ENCODE results near the gene PTK6. TPM values are rescaled to one million over a fixed set of nuclear protein-coding genes. Genes with fewer than 3 reads are reported as not detected.

The PTK6 gene
- total RNA-seq, 1 experiment from 2014 or later, result 6.7 TPM

GRCh38 chr20:63585616-63586565 lies 48.7 kb upstream of the PTK6 start:
- Histone ChIP-seq H3K27ac (ENCODE audit: low read depth, low read length) (no peak overlapping the region), H3K36me3 (ENCODE audit: control insufficient read depth in 1 of 2, insufficient read depth in 2 of 2, low read length in 2 of 2) (no peaks in the 10 kb centered on the region), H3K79me2 (ENCODE audit: insufficient read depth, low read length) (no peaks in the 10 kb centered on the region), H3K9ac (ENCODE audit: low read length) (no peak overlapping the region), H3K4me1 (ENCODE audit: control insufficient read depth in 1 of 2, insufficient read depth in 2 of 2, low read length in 2 of 2) (peaks cover 0 to 3% of the 10 kb centered on the region in 2 experiments; a peak in 1 of 4 replicates), H2AFZ (ENCODE audit: low read depth, low read length, poor library complexity, severe bottlenecking) (no peak overlapping the region), H3K9me3 (ENCODE audit: control insufficient read depth in 1 of 2, insufficient read depth in 1 of 2, low read depth in 1 of 2, low read length in 2 of 2) (no peaks in the 10 kb centered on the region), H3K27me3 (ENCODE audit: insufficient read depth, low read length) (no peaks in the 10 kb centered on the region), H3K4me2 (ENCODE audit: low read length) (no peak overlapping the region), H3K9me2 (ENCODE audit: insufficient read depth) (no peaks in the 10 kb centered on the region), H4K20me1 (ENCODE audit: insufficient read depth) (no peaks in the 10 kb centered on the region), H3K4me3 (replicated peaks in 1 of 2; ENCODE audit: low read depth in 1 of 2, low read length in 2 of 2) (no peak overlapping the region)
- no peak for DNase-seq (ENCODE audit: low read depth, low spot score)
- ChIA-PET CTCF (no interaction called here), RAD21 (ENCODE audit: low non-redundant PET in 1 of 2, low total read pairs in 2 of 2, uncharacterized antibody in 2 of 2, unreplicated experiment in 2 of 2) (no interaction called here), POLR2A (no interaction called here)
- intact Hi-C loops (cut with micrococcal nuclease), result no loop called here
- BruUV-seq (replicated peaks), result no TSS peak
- no peak for ATAC-seq
- TF ChIP-seq SIN3A (IDR thresholded peaks at IDR 0.05; ENCODE audit: low read depth), result no peak
- TF ChIP-seq ELF1 (IDR thresholded peaks at IDR 0.05; ENCODE audit: borderline replicate concordance, low read depth), result no peak
- TF ChIP-seq ZNF274 (IDR thresholded peaks at IDR 0.05; ENCODE audit: low read depth, low read length), result no peak
- no peak for TF ChIP-seq POLR2A (IDR thresholded peaks at IDR 0.05; ENCODE audit: borderline replicate concordance, extremely low read depth, insufficient read depth, insufficient read length)
- no peak for TF ChIP-seq MAX (IDR thresholded peaks at IDR 0.05)
- TF ChIP-seq CEBPB (IDR thresholded peaks at IDR 0.05; ENCODE audit: low read depth), result no peak

- POLR2A ChIA-PET, result interaction anchor here (0.6 to 0.7 kb wide), 2 partner anchors 8 to 44 kb away, joined by 3 read pairs; partner anchors contain the start of gene HELZ2
- RAD21 ChIA-PET (ENCODE audit: low non-redundant PET in 1 of 2, low total read pairs in 2 of 2, uncharacterized antibody in 2 of 2, unreplicated experiment in 2 of 2), result no interaction called here
- H3K4me2 ChIP-seq (ENCODE audit: low read length), result no peak overlapping the region
- H3K27me3 ChIP-seq (ENCODE audit: insufficient read depth, low read length), result no peaks in the 10 kb centered on the region
- ATAC-seq, result no peak
- peaks cover 0 to 8% of the 10 kb centered on the region in 2 experiments; a peak in 1 of 4 replicates for H3K4me1 ChIP-seq (ENCODE audit: control insufficient read depth in 1 of 2, insufficient read depth in 2 of 2, low read length in 2 of 2)
- no peaks in the 10 kb centered on the region for H4K20me1 ChIP-seq (ENCODE audit: insufficient read depth)
- H3K27ac ChIP-seq (ENCODE audit: low read depth, low read length), result no peak overlapping the region
- no peak for DNase-seq (ENCODE audit: low read depth, low spot score)
- H3K9ac ChIP-seq (ENCODE audit: low read length), result no peak overlapping the region
- no peaks in the 10 kb centered on the region for H3K36me3 ChIP-seq (ENCODE audit: control insufficient read depth in 1 of 2, insufficient read depth in 2 of 2, low read length in 2 of 2)
- no peaks in the 10 kb centered on the region for H3K79me2 ChIP-seq (ENCODE audit: insufficient read depth, low read length)
- H3K9me3 ChIP-seq (ENCODE audit: control insufficient read depth in 1 of 2, insufficient read depth in 1 of 2, low read depth in 1 of 2, low read length in 2 of 2), result no peaks in the 10 kb centered on the region
- H2AFZ ChIP-seq (ENCODE audit: low read depth, low read length, poor library complexity, severe bottlenecking), result no peak overlapping the region
- no TSS peak for BruUV-seq (replicated peaks)
- no peak overlapping the region for H3K4me3 ChIP-seq (replicated peaks in 1 of 2; ENCODE audit: low read depth in 1 of 2, low read length in 2 of 2)
- H3K9me2 ChIP-seq (ENCODE audit: insufficient read depth), result no peaks in the 10 kb centered on the region
- CTCF ChIA-PET, result interaction anchor here (1.4 kb wide), 1 partner anchor 9 kb away, joined by 3 read pairs; no protein-coding TSS in a partner anchor
- intact Hi-C loops (cut with micrococcal nuclease), result loop anchor here (5.0 kb wide), 1 partner anchor 115 kb away; the partner anchor contains the start of gene TNFRSF6B
- TF ChIP-seq EGR1 (IDR thresholded peaks at IDR 0.05; ENCODE audit: low read depth), result no peak
- no peak for TF ChIP-seq CEBPB (IDR thresholded peaks at IDR 0.05; ENCODE audit: low read depth)
- no peak for TF ChIP-seq YY1 (IDR thresholded peaks at IDR 0.05; ENCODE audit: extremely low read depth, insufficient replicate concordance, low read depth, low read length)
- no peak for TF ChIP-seq RAD21 (IDR thresholded peaks at IDR 0.05; ENCODE audit: low read depth)
- TF ChIP-seq TCF7L2 (IDR thresholded peaks at IDR 0.05; ENCODE audit: borderline replicate concordance, extremely low read depth, insufficient read depth, insufficient read length), result no peak
- TF ChIP-seq REST (IDR thresholded peaks at IDR 0.05; ENCODE audit: low read depth), result no peak
- no peak for TF ChIP-seq ELF1 (IDR thresholded peaks at IDR 0.05; ENCODE audit: borderline replicate concordance, low read depth)
- no peak for TF ChIP-seq SP1 (IDR thresholded peaks at IDR 0.05; ENCODE audit: low read depth)
- TF ChIP-seq EZH2 (IDR thresholded peaks at IDR 0.05), result no peak
- no peak for TF ChIP-seq POLR2AphosphoS5 (IDR thresholded peaks at IDR 0.05; ENCODE audit: low read depth, low read length)
Observed at GRCh38 chr20:63582382-63583063, 45.3 kb upstream of the PTK6 start.

Measured in HCT116 (cell line).